RPMI8226 (cell line): ENCODE measurements around the gene TNS3.

ENCODE experiments used
- DNase-seq: peaks from one replicate; pipeline ENCODE4 v3.0.0-alpha.2; 2015

Gene TNS3

GRCh38 chr7:47233996-47234395 lies 347.9 kb downstream of the TNS3 start:
- DNase-seq: no peak

DNA sequence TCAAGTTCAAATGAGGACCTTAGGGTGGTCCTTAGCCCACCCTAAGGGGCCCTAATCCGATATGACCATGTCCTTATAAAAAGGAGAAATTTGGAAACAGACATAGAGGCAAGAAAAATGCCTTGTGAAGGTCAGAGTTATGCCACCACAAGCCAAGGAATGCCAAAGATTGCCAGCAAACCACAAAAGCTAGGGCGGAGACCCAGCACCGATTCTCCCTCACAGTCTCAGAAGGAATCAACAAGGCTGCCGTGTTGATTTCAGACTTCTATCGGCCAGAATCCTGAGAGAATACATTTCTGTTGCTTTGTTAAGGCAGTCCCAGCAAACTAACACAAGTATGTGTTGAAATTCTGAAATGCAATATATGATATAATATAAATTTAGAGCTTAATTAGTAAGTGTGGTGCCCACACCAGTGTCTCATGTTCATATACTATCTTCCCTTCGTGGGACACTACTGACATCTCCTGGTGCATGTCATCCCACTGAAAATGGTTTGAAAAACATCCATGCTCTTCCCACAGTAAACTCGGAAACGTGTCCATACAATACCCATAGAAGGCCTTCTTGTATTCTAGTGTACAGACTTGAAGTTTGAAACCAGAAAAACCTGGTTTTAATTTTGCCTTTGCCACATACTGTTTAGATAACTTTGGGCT lies 349.0 kb downstream of the TNS3 start:
- DNase-seq: no peak

GRCh38 chr7:47231627-47232026 lies 350.3 kb downstream of the TNS3 start:
- DNase-seq: no peak

GRCh38 chr7:47231032-47231431 lies 350.9 kb downstream of the TNS3 start:
- no peak for DNase-seq

- no peak for DNase-seq
Measured at GRCh38 chr7:47228386-47229014, 353.4 kb downstream of the TNS3 start.

DNA sequence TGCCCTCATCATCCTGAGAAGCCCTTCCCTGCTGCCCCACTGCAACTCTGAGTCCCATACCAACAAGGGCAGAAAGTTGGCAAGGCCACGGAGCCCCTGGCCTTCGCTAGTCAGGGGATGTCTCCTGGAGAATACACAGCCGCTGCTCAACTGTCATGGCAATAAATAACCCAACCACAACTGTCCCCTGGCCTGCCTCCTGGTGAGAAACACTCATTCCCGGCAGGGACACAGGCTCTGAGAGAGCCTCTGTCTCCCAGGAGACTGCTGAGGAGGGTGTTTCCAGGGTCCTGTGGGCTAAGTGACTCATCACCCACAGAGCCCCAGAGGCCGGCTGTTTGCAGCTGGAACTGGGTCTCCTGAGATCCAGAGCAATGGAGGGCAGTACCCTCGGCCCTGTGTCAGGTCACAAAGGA lies 354.1 kb downstream of the TNS3 start:
- no peak for DNase-seq

DNA sequence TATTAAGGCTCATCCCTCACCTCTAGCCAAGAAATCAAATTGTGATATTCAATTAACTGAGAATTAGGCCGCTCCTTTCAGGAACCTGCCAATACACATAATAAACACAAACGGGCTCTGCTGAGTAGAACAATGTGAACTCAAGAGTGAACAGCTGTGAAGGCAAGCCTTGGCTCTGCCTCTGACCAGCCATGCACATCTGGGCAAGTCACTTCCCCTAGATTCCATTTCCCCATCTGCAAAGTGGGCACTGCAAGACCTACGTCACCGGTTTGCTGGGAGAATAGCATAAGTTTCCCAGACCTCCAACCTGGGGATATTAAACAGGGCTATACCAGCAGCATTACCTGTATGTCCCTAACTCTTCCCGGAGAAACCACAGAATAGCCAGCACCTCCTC lies 355.2 kb downstream of the TNS3 start:
- no peak for DNase-seq

GRCh38 chr7:47225387-47226131 lies 356.4 kb downstream of the TNS3 start:
- no peak for DNase-seq
